Bone marrow (tissue), 2 donors: ENCODE data around the gene ERC2.
"Not testable (repeated sequence)": the region's sequence is repeated elsewhere in the genome, so short reads cannot be mapped to it uniquely, and the experiment has no call there.

ENCODE experiments used
- DNase-seq, 2 donors: peaks; one replicate each; lab custom pipeline; 2025; lab: John Stamatoyannopoulos, UW

Gene ERC2

GRCh38 chr3:56064684-56065083 lies 403.6 kb downstream of the ERC2 start:
- no peak for DNase-seq

GRCh38 chr3:56061279-56061626 lies 407.0 kb downstream of the ERC2 start:
- DNase-seq = no peak

- DNase-seq = no peak
Measured at GRCh38 chr3:56060521-56061278, 407.6 kb downstream of the ERC2 start.

- no peak for DNase-seq
Measured at GRCh38 chr3:56059731-56060130, 408.5 kb downstream of the ERC2 start.

GRCh38 chr3:56055951-56056350 lies 412.3 kb downstream of the ERC2 start:
- DNase-seq = no peak

- no peak for DNase-seq
Measured at GRCh38 chr3:56055546-56055945, 412.7 kb downstream of the ERC2 start.

- no peak for DNase-seq
Measured at GRCh38 chr3:56054844-56055243, 413.4 kb downstream of the ERC2 start.

GRCh38 chr3:56053727-56054126 lies 414.5 kb downstream of the ERC2 start:
- no peak for DNase-seq

GRCh38 chr3:56052188-56052587 lies 416.1 kb downstream of the ERC2 start:
- no peak for DNase-seq

GRCh38 chr3:56051052-56051451 lies 417.2 kb downstream of the ERC2 start:
- DNase-seq = no peak

- DNase-seq = no peak
Measured at GRCh38 chr3:56048946-56049345, 419.3 kb downstream of the ERC2 start.

- no peak for DNase-seq
Measured at GRCh38 chr3:56048331-56048730, 419.9 kb downstream of the ERC2 start.

GRCh38 chr3:56042326-56042951 lies 425.8 kb downstream of the ERC2 start:
- DNase-seq = no peak

- DNase-seq = no peak
Measured at GRCh38 chr3:56025326-56025725, 442.9 kb downstream of the ERC2 start.

GRCh38 chr3:56023546-56023945 lies 444.7 kb downstream of the ERC2 start:
- DNase-seq = no peak

- no peak for DNase-seq
Measured at GRCh38 chr3:56022619-56023018, 445.6 kb downstream of the ERC2 start.

- DNase-seq = no peak
Measured at GRCh38 chr3:56019490-56020146, 448.6 kb downstream of the ERC2 start.

- not testable (repeated sequence) for DNase-seq
Measured at GRCh38 chr3:56015374-56015773, 452.9 kb downstream of the ERC2 start.

GRCh38 chr3:56012721-56013120 lies 455.5 kb downstream of the ERC2 start:
- no peak for DNase-seq

GRCh38 chr3:56005196-56005805 lies 463.0 kb downstream of the ERC2 start:
- DNase-seq = no peak

GRCh38 chr3:56003129-56003528 lies 465.1 kb downstream of the ERC2 start:
- DNase-seq = no peak

GRCh38 chr3:56001991-56002390 lies 466.3 kb downstream of the ERC2 start:
- no peak for DNase-seq

- no peak for DNase-seq
Measured at GRCh38 chr3:56001537-56001936, 466.7 kb downstream of the ERC2 start.
